ENCODE measurements around the gene IRX3. TPM values are rescaled to one million over a fixed set of nuclear protein-coding genes. Genes with fewer than 3 reads are reported as not detected.

IRX3 gene
- total RNA-seq, 2 donors from 2014 or later, result 5.0 to 21.6 TPM

DNA sequence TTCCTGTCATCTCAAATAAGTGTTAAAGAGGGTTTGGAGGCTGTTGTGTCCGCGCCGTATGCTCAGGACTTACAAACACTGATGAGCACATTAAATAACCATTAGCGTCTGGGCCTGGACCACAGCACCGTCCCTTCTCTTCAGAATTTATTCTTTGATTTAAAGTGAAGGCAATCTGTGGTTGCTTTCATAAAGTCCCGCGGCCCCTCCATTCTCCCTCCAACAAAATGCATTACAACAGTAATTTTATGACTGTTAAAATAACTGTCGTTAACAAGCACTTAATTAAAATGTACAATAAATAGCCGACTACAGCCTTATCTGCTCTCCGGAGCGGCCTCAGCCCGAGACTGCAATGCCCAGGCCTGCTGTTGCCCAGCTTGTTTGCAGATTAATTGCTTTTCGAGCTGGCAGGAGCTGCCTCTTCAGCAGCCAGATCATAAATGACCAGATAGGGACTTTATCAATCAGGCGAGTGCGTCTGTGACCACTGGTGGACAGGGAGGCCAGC lies 30.6 kb upstream of the IRX3 start:
- TF ChIP-seq, protein P1, sequence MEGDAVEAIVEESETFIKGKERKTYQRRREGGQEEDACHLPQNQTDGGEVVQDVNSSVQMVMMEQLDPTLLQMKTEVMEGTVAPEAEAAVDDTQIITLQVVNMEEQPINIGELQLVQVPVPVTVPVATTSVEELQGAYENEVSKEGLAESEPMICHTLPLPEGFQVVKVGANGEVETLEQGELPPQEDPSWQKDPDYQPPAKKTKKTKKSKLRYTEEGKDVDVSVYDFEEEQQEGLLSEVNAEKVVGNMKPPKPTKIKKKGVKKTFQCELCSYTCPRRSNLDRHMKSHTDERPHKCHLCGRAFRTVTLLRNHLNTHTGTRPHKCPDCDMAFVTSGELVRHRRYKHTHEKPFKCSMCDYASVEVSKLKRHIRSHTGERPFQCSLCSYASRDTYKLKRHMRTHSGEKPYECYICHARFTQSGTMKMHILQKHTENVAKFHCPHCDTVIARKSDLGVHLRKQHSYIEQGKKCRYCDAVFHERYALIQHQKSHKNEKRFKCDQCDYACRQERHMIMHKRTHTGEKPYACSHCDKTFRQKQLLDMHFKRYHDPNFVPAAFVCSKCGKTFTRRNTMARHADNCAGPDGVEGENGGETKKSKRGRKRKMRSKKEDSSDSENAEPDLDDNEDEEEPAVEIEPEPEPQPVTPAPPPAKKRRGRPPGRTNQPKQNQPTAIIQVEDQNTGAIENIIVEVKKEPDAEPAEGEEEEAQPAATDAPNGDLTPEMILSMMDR (IDR thresholded peaks at IDR 0.05), result no peak
- no peaks in the 10 kb centered on the region for H3K4me1 ChIP-seq
- no peak for DNase-seq (ENCODE audit: low spot score)
- H3K27ac ChIP-seq, result no peak overlapping the region
- H3K36me3 ChIP-seq, result no peaks in the 10 kb centered on the region
- no peak overlapping the region for H3K4me3 ChIP-seq
- H3K9me3 ChIP-seq, result no peaks in the 10 kb centered on the region
- no peaks in the 10 kb centered on the region for H3K27me3 ChIP-seq

DNA sequence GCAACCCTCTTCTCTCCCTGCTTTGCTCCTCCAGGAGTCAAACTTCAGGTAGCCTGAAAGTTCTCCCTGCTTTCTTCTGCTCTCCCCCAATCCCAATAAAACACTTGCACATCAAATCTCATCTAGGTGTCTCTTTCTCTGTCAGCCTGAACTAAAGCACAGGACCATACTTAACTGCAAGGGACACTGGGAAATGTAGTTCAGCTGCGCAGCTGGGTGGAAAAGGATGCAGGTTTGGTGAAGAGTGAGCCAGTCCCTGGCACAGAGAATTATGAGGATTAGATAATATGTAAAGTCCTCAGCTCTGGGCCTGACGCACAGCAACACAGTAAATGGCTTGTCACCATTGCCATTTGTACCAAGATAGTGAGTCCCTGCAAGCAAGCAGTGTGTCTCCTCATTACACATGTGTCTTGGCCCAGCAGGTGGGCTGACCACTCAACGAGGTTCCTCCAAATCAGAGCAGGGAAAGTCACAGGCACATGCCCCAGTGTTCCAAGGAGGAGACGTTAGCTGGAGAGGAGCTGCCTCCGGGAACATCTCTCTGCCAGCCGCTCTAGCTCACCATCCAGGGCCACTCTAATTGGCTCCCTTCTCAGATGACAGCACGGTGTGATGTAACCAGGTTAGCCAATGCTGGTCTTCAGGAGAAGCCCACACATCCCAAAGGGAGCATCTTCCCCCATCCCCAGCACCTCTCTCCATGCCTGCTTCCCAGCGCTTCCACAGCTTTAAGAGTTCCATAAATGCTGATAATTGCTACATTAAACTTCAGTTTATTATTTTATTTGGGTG lies 29.7 kb upstream of the IRX3 start:
- Histone ChIP-seq H3K27ac (no peak overlapping the region), H3K9me3 (no peaks in the 10 kb centered on the region), H3K27me3 (no peaks in the 10 kb centered on the region), H3K4me3 (no peak overlapping the region), H3K36me3 (no peaks in the 10 kb centered on the region), H3K4me1 (no peaks in the 10 kb centered on the region)
- TF ChIP-seq, protein P1 (IDR thresholded peaks at IDR 0.05), result no peak
- no peak for DNase-seq (ENCODE audit: low spot score)

DNA sequence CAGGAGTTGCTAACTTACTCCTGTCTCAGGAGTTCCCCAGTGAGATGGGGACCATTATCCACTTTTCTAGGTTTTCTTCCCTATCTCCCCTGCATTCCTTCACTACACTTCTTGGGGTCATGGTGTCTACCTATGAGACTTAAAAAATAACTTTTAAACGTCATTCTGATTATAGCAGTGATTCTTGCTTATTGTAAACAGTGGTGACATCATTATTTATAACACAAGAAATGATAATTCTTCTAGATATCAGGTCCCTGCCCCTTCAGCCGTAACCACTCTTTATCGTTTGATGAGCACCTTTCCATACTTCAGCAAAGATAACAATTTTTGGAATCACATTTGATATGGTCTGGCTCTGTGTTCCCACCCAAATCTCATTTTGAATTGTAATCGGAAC lies 27.2 kb upstream of the IRX3 start:
- TF ChIP-seq, protein P1 (IDR thresholded peaks at IDR 0.05), result no peak
- Histone ChIP-seq H3K9me3 (no peaks in the 10 kb centered on the region), H3K36me3 (no peaks in the 10 kb centered on the region), H3K4me1 (no peaks in the 10 kb centered on the region), H3K4me3 (no peak overlapping the region), H3K27ac (no peak overlapping the region), H3K27me3 (no peaks in the 10 kb centered on the region)
- no peak for DNase-seq (ENCODE audit: low spot score)

DNA sequence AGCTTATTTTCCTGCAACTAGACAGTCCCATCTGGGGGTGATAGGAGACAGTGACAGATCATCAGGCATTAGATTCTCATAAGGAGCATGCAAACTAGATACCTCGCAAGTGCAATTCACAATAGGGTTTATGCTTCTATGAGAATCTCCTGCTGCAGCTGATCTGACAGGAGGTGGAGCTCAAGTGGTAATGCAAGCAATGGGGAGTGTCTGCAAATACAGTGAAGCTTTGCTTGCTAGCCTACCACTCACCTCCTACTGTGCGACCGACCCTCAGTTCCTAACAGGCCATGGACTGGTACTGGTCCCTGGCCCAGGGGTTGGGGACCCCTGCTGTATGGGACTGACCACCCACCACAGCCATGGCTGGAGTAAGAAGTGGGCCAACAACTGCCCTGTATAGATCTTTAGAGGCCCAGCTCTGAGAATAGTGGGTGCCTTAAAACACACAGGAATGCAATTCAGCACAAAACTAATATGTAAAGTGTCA lies 26.0 kb upstream of the IRX3 start:
- H3K27me3 ChIP-seq, result no peaks in the 10 kb centered on the region
- H3K4me3 ChIP-seq, result no peak overlapping the region
- no peaks in the 10 kb centered on the region for H3K4me1 ChIP-seq
- TF ChIP-seq, protein P1 (IDR thresholded peaks at IDR 0.05), result no peak
- no peak overlapping the region for H3K27ac ChIP-seq
- no peaks in the 10 kb centered on the region for H3K36me3 ChIP-seq
- H3K9me3 ChIP-seq, result no peaks in the 10 kb centered on the region
- no peak for DNase-seq (ENCODE audit: low spot score)

DNA sequence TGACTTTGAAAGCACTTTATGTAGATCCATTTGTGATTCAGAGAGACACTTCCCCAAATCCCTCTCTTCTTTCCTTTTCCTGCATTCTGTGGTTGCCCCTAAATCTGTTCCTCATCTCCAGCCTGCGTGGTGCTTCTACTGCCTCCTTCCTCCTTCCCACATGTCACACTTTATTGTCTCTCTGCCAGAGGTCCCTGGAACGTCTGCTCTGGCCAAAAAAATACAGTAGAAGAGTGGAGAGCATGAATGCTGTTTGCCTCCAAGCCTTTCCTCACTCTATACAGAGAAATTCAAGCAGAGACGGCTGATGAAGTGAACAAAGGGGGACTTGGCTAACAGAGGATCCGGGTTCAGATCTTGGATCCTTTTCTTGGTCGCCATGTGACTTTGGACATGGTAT lies 22.8 kb upstream of the IRX3 start:
- DNase-seq (ENCODE audit: low spot score), result no peak
- Histone ChIP-seq H3K4me3 (no peak overlapping the region), H3K4me1 (no peaks in the 10 kb centered on the region), H3K36me3 (no peaks in the 10 kb centered on the region), H3K27ac (no peak overlapping the region), H3K9me3 (no peaks in the 10 kb centered on the region), H3K27me3 (no peaks in the 10 kb centered on the region)
- TF ChIP-seq, protein P1 (IDR thresholded peaks at IDR 0.05), result no peak

Data from right atrium auricular region (tissue), 2 donors.